HK-2 (cell line): ENCODE results near the gene MAP3K4.
A peak's percentile ranks its signal among the peaks of the same experiment; 100 is the strongest.
"Not testable (repeated sequence)": the region's sequence is repeated elsewhere in the genome, so short reads cannot be mapped to it uniquely, and the experiment has no call there.

Experiments used
- DNase-seq: peaks from one replicate; pipeline ENCODE4 v3.0.0-alpha.2; 2018; ENCODE audit not compliant: unreplicated experiment

The MAP3K4 gene

GRCh38 chr6:160972111-160972510 lies 19.5 kb upstream of the MAP3K4 start:
- no peak for DNase-seq

GRCh38 chr6:160972594-160972993 lies 19.0 kb upstream of the MAP3K4 start:
- DNase-seq = not testable (repeated sequence)

- no peak for DNase-seq
Observed at GRCh38 chr6:160973311-160974250, 18.0 kb upstream of the MAP3K4 start.

- no peak for DNase-seq
Observed at GRCh38 chr6:160974304-160974771, 17.2 kb upstream of the MAP3K4 start.

- no peak for DNase-seq
Observed at GRCh38 chr6:160975162-160975561, 16.4 kb upstream of the MAP3K4 start.

- DNase-seq = not testable (repeated sequence)
Observed at GRCh38 chr6:160975961-160976360, 15.6 kb upstream of the MAP3K4 start.

GRCh38 chr6:160978141-160978901 lies 13.2 kb upstream of the MAP3K4 start:
- DNase-seq = no peak

GRCh38 chr6:160979061-160979708 lies 12.4 kb upstream of the MAP3K4 start:
- DNase-seq = no peak

GRCh38 chr6:160983377-160983948 lies 8.1 kb upstream of the MAP3K4 start:
- not testable (repeated sequence) for DNase-seq

GRCh38 chr6:160986851-160987250 lies 4.7 kb upstream of the MAP3K4 start:
- no peak for DNase-seq

- no peak for DNase-seq
Observed at GRCh38 chr6:160987265-160987664, 4.3 kb upstream of the MAP3K4 start.

GRCh38 chr6:160990847-160991405 lies 643 bp upstream of the MAP3K4 start:
- DNase-seq = no peak

- DNase-seq = peak; percentile 56
Observed at GRCh38 chr6:160992061-160992979, 751 bp downstream of the MAP3K4 start.

GRCh38 chr6:160992980-160993314 lies 1.4 kb downstream of the MAP3K4 start:
- DNase-seq = no peak

- no peak for DNase-seq
Observed at GRCh38 chr6:160995271-160995670, 3.7 kb downstream of the MAP3K4 start.

- no peak for DNase-seq
Observed at GRCh38 chr6:160996131-160996601, 4.6 kb downstream of the MAP3K4 start.

GRCh38 chr6:160998217-160998616 lies 6.6 kb downstream of the MAP3K4 start:
- no peak for DNase-seq

- DNase-seq = no peak
Observed at GRCh38 chr6:160998766-160999165, 7.2 kb downstream of the MAP3K4 start.

- no peak for DNase-seq
Observed at GRCh38 chr6:160999516-160999915, 7.9 kb downstream of the MAP3K4 start.

GRCh38 chr6:161000632-161001031 lies 9.1 kb downstream of the MAP3K4 start:
- DNase-seq = no peak
